ENCODE measurements around the gene RUNX1.

DNA sequence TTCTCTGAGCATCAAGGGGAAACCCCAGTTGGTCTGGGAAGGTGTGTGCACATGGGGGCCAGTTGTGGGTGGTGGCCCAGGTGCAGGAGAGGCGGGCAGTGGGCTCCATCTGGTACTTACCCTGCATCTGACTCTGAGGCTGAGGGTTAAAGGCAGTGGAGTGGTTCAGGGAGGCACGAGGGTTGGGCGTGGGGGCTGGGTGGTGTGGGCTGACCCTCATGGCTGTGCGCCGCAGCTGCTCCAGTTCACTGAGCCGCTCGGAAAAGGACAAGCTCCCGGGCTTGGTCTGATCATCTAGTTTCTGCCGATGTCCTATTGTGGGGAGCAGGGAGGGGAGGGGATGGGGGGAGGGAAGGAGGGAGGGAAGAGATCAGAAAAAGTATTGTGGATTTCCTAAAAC lies 214.8 kb downstream of the RUNX1 start:
- TF ChIP-seq, protein P1, sequence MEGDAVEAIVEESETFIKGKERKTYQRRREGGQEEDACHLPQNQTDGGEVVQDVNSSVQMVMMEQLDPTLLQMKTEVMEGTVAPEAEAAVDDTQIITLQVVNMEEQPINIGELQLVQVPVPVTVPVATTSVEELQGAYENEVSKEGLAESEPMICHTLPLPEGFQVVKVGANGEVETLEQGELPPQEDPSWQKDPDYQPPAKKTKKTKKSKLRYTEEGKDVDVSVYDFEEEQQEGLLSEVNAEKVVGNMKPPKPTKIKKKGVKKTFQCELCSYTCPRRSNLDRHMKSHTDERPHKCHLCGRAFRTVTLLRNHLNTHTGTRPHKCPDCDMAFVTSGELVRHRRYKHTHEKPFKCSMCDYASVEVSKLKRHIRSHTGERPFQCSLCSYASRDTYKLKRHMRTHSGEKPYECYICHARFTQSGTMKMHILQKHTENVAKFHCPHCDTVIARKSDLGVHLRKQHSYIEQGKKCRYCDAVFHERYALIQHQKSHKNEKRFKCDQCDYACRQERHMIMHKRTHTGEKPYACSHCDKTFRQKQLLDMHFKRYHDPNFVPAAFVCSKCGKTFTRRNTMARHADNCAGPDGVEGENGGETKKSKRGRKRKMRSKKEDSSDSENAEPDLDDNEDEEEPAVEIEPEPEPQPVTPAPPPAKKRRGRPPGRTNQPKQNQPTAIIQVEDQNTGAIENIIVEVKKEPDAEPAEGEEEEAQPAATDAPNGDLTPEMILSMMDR (IDR thresholded peaks at IDR 0.05) = no peak
- TF ChIP-seq POLR2A (IDR thresholded peaks at IDR 0.05) = no peak

Data from right lobe of liver (tissue), 4 donors.